Esophagus muscularis mucosa (tissue), 4 donors: ENCODE results near the gene DNAJC5.

Experiments
- EP300 ChIP-seq: sonication (generic); formaldehyde crosslinking; IDR thresholded peaks from one replicate; pipeline ENCODE4 v1.6.1; 2017; ENCODE audit warnings: antibody characterized with exemption
- POLR2A ChIP-seq: fragments of 450-650 bp; IDR thresholded peaks from one replicate; pipeline ENCODE4 v1.6.1; 2017; ENCODE audit warnings: antibody characterized with exemption, moderate library complexity, mild to moderate bottlenecking, low read depth
- POLR2AphosphoS5 ChIP-seq, 2 donors: sonication (generic); formaldehyde crosslinking; IDR thresholded peaks; one replicate each; pipeline ENCODE4 v1.6.1; 2017; ENCODE audit warnings: antibody characterized with exemption in 2 of 2
- TF ChIP-seq, protein P1 (sequence below), 3 experiments: fragments of 200-600 bp in 2 of 3; fragments of 450-650 bp in 1 of 3; sonication (generic) in 2 of 3; IDR thresholded peaks; one replicate each; pipeline ENCODE4 v1.5.1; 2017 to 2019; ENCODE audit warnings: antibody characterized with exemption in 3 of 3, mild to moderate bottlenecking in 2 of 3, moderate library complexity in 1 of 3

- TF ChIP-seq POLR2AphosphoS5 (IDR thresholded peaks at IDR 0.05) (peak; percentile 52 to 72), POLR2A (peak; percentile 34), EP300 (no peak)
- TF ChIP-seq, protein P1, sequence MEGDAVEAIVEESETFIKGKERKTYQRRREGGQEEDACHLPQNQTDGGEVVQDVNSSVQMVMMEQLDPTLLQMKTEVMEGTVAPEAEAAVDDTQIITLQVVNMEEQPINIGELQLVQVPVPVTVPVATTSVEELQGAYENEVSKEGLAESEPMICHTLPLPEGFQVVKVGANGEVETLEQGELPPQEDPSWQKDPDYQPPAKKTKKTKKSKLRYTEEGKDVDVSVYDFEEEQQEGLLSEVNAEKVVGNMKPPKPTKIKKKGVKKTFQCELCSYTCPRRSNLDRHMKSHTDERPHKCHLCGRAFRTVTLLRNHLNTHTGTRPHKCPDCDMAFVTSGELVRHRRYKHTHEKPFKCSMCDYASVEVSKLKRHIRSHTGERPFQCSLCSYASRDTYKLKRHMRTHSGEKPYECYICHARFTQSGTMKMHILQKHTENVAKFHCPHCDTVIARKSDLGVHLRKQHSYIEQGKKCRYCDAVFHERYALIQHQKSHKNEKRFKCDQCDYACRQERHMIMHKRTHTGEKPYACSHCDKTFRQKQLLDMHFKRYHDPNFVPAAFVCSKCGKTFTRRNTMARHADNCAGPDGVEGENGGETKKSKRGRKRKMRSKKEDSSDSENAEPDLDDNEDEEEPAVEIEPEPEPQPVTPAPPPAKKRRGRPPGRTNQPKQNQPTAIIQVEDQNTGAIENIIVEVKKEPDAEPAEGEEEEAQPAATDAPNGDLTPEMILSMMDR (IDR thresholded peaks at IDR 0.05), result no peak
Measured at GRCh38 chr20:63957004-63957689, 62.2 kb downstream of the DNAJC5 start.
